HEK293 (cell line): ENCODE measurements around the gene MAML3.

Experiments
- CTCF ChIA-PET: fragments of 350-600 bp; formaldehyde crosslinking; extraction: SDS; loops from one replicate; lab custom pipeline; 2021; ENCODE audit warnings: antibody characterized with exemption; lab: Yijun Ruan, JAX
- POLR2A ChIA-PET: fragments of 300-600 bp; formaldehyde crosslinking; extraction: SDS; loops from one replicate; lab custom pipeline; 2020; ENCODE audit warnings: antibody characterized with exemption, inconsistent platforms; lab: Yijun Ruan, JAX
- H3K27ac ChIP-seq: fragments of 200-500 bp; sonication (Bioruptor generic); 2 replicates; pipeline ENCODE4 v1.5.1; 2014; ENCODE audit warnings: low read depth, low read length, control low read depth, inconsistent platforms; ENCODE audit errors: extremely low read depth
- H3K36me3 ChIP-seq, 2 experiments: fragments of 200-500 bp in 1 of 2; sonication (Bioruptor generic) in 1 of 2; 1 replicate in 1 of 2; 2 replicates in 1 of 2; pipeline ENCODE4 v1.5.1; 2014 to 2017; ENCODE audit warnings: inconsistent platforms in 2 of 2, low read length in 2 of 2; ENCODE audit not compliant: control insufficient read depth in 2 of 2, insufficient read depth in 1 of 2
- H3K4me1 ChIP-seq: fragments of 200-500 bp; sonication (Bioruptor generic); 2 replicates; pipeline ENCODE4 v1.5.1; 2014; ENCODE audit warnings: mild to moderate bottlenecking, low read length, inconsistent platforms; ENCODE audit not compliant: control insufficient read depth, insufficient read depth
- H3K4me3 ChIP-seq: 2 replicates; pipeline ENCODE4 v1.5.1; 2011; ENCODE audit warnings: low read depth, mild to moderate bottlenecking, control low read depth, low read length, moderate library complexity
- H3K9me3 ChIP-seq: fragments of 200-500 bp; sonication (Bioruptor generic); 2 replicates; pipeline ENCODE4 v1.5.1; 2014; ENCODE audit warnings: low read depth, low read length, inconsistent platforms; ENCODE audit not compliant: control insufficient read depth, insufficient read depth
- EGR2 ChIP-seq: fragments of 450-650 bp; formaldehyde crosslinking; IDR thresholded peaks from 2 replicates; pipeline ENCODE4 v1.5.1; 2016; ENCODE audit warnings: low read depth, missing biosample characterization, missing genetic modification characterization
- MYNN ChIP-seq: fragments of 450-650 bp; formaldehyde crosslinking; IDR thresholded peaks from 2 replicates; pipeline ENCODE4 v1.5.1; 2016; ENCODE audit warnings: missing biosample characterization, missing genetic modification characterization, borderline replicate concordance
- OSR2 ChIP-seq: fragments of 450-650 bp; formaldehyde crosslinking; IDR thresholded peaks from 2 replicates; pipeline ENCODE4 v1.5.1; 2016; ENCODE audit warnings: missing biosample characterization, missing genetic modification characterization
- ZFP69B ChIP-seq: fragments of 450-650 bp; formaldehyde crosslinking; IDR thresholded peaks from 2 replicates; pipeline ENCODE4 v1.5.1; 2016; ENCODE audit warnings: missing biosample characterization, missing genetic modification characterization
- ZNF169 ChIP-seq: fragments of 450-650 bp; formaldehyde crosslinking; IDR thresholded peaks from 2 replicates; pipeline ENCODE4 v1.5.1; 2016; ENCODE audit warnings: missing biosample characterization, missing genetic modification characterization
- ZNF202 ChIP-seq: fragments of 450-650 bp; formaldehyde crosslinking; IDR thresholded peaks from 2 replicates; pipeline ENCODE4 v1.5.1; 2016; ENCODE audit warnings: missing biosample characterization, missing genetic modification characterization, borderline replicate concordance
- ZNF350 ChIP-seq: fragments of 450-650 bp; formaldehyde crosslinking; IDR thresholded peaks from 2 replicates; pipeline ENCODE4 v1.5.0; 2017; ENCODE audit warnings: missing biosample characterization, mild to moderate bottlenecking, missing genetic modification characterization
- ZNF521 ChIP-seq: fragments of 450-650 bp; formaldehyde crosslinking; IDR thresholded peaks from 2 replicates; pipeline ENCODE4 v1.5.1; 2017; ENCODE audit warnings: missing biosample characterization, mild to moderate bottlenecking, missing genetic modification characterization
- ZNF558 ChIP-seq: fragments of 450-650 bp; formaldehyde crosslinking; IDR thresholded peaks from 2 replicates; pipeline ENCODE4 v1.5.1; 2016; ENCODE audit warnings: missing biosample characterization, missing genetic modification characterization
- ZNF560 ChIP-seq: fragments of 450-650 bp; formaldehyde crosslinking; IDR thresholded peaks from 2 replicates; pipeline ENCODE4 v1.5.1; 2017; ENCODE audit warnings: missing biosample characterization, missing genetic modification characterization, borderline replicate concordance
- ZNF623 ChIP-seq: fragments of 450-650 bp; formaldehyde crosslinking; IDR thresholded peaks from 2 replicates; pipeline ENCODE4 v1.5.1; 2016; ENCODE audit warnings: missing biosample characterization, missing genetic modification characterization
- ZNF677 ChIP-seq: fragments of 450-650 bp; IDR thresholded peaks from 2 replicates; pipeline ENCODE4 v1.5.0; 2018; ENCODE audit warnings: missing biosample characterization, mild to moderate bottlenecking, missing genetic modification characterization, moderate library complexity
- ZNF701 ChIP-seq: fragments of 450-650 bp; formaldehyde crosslinking; IDR thresholded peaks from 2 replicates; pipeline ENCODE4 v1.5.1; 2016; ENCODE audit warnings: missing biosample characterization, missing genetic modification characterization
- ZNF830 ChIP-seq: fragments of 450-650 bp; IDR thresholded peaks from 2 replicates; pipeline ENCODE4 v1.5.0; 2018; ENCODE audit warnings: missing biosample characterization, missing genetic modification characterization, low read depth, mild to moderate bottlenecking, moderate library complexity
- TF ChIP-seq, protein P1 (sequence below): fragments of 450-650 bp; formaldehyde crosslinking; IDR thresholded peaks from 2 replicates; pipeline ENCODE4 v1.5.1; 2016; ENCODE audit warnings: missing biosample characterization, missing genetic modification characterization
- TF ChIP-seq, protein P2 (sequence below): fragments of 450-650 bp; formaldehyde crosslinking; conservative IDR thresholded peaks from 2 replicates; pipeline ENCODE4 v1.5.1; 2016; ENCODE audit warnings: low read depth, missing biosample characterization, missing genetic modification characterization
- TF ChIP-seq, protein P3 (sequence below): fragments of 450-650 bp; formaldehyde crosslinking; IDR thresholded peaks from 2 replicates; pipeline ENCODE4 v1.5.1; 2016; ENCODE audit warnings: missing biosample characterization, missing genetic modification characterization

Gene MAML3

DNA sequence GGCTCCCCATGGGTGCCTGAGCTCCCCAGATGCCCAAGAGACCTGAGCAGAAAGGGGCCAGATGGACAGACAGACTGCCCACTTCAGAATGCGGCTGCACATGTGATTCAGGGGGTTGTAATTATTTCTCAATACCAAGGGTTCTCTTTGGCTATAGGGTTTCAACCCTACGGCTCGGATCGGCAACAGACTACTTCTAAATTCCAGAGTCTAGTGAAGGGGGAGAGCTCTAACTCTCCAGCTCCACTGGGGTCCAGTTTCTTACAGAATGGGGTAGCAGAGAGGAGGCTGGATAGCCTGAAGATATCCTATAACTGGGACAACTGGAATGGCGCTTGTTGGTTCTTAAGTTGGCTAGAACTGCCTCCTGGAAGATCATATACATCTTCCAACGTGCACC is 352.1 kb downstream of the MAML3 start (continued):
- TF ChIP-seq, protein P1, sequence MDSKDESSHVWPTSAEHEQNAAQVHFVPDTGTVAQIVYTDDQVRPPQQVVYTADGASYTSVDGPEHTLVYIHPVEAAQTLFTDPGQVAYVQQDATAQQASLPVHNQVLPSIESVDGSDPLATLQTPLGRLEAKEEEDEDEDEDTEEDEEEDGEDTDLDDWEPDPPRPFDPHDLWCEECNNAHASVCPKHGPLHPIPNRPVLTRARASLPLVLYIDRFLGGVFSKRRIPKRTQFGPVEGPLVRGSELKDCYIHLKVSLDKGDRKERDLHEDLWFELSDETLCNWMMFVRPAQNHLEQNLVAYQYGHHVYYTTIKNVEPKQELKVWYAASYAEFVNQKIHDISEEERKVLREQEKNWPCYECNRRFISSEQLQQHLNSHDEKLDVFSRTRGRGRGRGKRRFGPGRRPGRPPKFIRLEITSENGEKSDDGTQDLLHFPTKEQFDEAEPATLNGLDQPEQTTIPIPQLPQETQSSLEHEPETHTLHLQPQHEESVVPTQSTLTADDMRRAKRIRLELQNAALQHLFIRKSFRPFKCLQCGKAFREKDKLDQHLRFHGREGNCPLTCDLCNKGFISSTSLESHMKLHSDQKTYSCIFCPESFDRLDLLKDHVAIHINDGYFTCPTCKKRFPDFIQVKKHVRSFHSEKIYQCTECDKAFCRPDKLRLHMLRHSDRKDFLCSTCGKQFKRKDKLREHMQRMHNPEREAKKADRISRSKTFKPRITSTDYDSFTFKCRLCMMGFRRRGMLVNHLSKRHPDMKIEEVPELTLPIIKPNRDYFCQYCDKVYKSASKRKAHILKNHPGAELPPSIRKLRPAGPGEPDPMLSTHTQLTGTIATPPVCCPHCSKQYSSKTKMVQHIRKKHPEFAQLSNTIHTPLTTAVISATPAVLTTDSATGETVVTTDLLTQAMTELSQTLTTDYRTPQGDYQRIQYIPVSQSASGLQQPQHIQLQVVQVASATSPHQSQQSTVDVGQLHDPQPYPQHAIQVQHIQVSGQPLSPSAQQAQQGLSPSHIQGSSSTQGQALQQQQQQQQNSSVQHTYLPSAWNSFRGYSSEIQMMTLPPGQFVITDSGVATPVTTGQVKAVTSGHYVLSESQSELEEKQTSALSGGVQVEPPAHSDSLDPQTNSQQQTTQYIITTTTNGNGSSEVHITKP: no peak
- TF ChIP-seq ZNF677 (tag by site-specific recombination): no peak
- TF ChIP-seq EGR2: no peak
- TF ChIP-seq ZFP69B (tag by site-specific recombination): no peak
- no peak for TF ChIP-seq ZNF521
- TF ChIP-seq ZNF830: no peak
- TF ChIP-seq, protein P2, sequence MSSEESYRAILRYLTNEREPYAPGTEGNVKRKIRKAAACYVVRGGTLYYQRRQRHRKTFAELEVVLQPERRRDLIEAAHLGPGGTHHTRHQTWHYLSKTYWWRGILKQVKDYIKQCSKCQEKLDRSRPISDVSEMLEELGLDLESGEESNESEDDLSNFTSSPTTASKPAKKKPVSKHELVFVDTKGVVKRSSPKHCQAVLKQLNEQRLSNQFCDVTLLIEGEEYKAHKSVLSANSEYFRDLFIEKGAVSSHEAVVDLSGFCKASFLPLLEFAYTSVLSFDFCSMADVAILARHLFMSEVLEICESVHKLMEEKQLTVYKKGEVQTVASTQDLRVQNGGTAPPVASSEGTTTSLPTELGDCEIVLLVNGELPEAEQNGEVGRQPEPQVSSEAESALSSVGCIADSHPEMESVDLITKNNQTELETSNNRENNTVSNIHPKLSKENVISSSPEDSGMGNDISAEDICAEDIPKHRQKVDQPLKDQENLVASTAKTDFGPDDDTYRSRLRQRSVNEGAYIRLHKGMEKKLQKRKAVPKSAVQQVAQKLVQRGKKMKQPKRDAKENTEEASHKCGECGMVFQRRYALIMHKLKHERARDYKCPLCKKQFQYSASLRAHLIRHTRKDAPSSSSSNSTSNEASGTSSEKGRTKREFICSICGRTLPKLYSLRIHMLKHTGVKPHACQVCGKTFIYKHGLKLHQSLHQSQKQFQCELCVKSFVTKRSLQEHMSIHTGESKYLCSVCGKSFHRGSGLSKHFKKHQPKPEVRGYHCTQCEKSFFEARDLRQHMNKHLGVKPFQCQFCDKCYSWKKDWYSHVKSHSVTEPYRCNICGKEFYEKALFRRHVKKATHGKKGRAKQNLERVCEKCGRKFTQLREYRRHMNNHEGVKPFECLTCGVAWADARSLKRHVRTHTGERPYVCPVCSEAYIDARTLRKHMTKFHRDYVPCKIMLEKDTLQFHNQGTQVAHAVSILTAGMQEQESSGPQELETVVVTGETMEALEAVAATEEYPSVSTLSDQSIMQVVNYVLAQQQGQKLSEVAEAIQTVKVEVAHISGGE (tag by site-specific recombination): no peak

DNA sequence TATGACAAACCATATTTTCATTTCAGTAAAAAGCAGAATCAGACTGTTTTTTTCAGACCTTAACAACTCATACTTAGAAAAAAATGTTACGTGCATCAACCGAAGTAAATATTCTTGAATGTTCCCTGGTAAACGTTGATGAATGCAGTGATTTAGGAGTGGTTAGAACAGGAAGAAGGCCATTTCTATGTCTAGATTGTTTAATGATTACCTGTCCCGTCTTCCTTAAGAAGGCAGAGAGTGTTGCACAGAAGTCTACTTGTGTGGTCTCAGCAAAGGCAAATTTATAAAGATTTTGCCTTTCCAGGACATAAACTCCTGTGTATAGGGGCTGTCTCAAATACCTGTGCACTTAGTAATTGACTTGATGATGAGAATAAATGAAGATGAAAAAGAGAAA is 353.9 kb downstream of the MAML3 start:
- H3K9me3 ChIP-seq: no peaks in the 10 kb centered on the region
- TF ChIP-seq ZNF169 (no peak), MYNN (tag by site-specific recombination) (no peak), ZNF830 (no peak), OSR2 (no peak), ZNF350 (tag by site-specific recombination) (no peak), ZNF560 (tag by site-specific recombination) (no peak)
- TF ChIP-seq, protein P3, sequence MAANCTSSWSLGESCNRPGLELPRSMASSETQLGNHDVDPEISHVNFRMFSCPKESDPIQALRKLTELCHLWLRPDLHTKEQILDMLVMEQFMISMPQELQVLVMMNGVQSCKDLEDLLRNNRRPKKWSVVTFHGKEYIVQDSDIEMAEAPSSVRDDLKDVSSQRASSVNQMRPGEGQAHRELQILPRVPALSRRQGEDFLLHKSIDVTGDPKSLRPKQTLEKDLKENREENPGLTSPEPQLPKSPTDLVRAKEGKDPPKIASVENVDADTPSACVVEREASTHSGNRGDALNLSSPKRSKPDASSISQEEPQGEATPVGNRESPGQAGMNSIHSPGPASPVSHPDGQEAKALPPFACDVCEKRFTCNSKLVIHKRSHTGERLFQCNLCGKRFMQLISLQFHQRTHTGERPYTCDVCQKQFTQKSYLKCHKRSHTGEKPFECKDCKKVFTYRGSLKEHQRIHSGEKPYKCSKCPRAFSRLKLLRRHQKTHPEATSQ (tag by site-specific recombination): no peak
- ChIA-PET POLR2A (no interaction called here), CTCF (interaction anchor here (0.6 kb wide), 1 partner anchor 44 kb away, joined by 3 read pairs; no protein-coding TSS in a partner anchor)
- no peak overlapping the region for H3K27ac ChIP-seq
- H3K4me1 ChIP-seq: no peaks in the 10 kb centered on the region
- no peak overlapping the region for H3K4me3 ChIP-seq
- no peaks in the 10 kb centered on the region for H3K36me3 ChIP-seq

DNA sequence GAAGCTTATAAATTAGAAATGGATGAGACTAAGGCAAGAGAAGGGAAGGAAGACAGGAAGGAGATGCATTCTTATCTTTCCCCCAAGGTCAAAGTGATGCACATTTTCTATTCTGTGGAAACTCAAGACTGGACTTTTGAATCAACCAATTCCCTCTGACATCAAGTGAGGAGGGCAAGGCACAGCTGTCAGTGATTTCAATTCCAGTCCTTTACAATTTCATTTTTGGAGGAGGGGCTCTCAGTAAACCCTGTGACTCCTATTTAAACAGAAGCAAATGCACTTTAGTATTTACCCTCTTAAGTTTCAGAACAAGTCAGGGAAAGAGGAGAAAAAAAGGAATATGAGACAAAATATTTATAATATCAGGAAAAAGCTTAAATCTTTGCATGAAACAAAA is 354.4 kb downstream of the MAML3 start:
- CTCF ChIA-PET: no interaction called here
- no peaks in the 10 kb centered on the region for H3K4me1 ChIP-seq
- no peaks in the 10 kb centered on the region for H3K36me3 ChIP-seq
- no peak for TF ChIP-seq ZNF558
- TF ChIP-seq ZNF701: no peak
- TF ChIP-seq ZNF202: no peak
- no peak for TF ChIP-seq ZNF623
- TF ChIP-seq, all 188 proteins: peak for 0
- H3K4me3 ChIP-seq: no peak overlapping the region
- no peak overlapping the region for H3K27ac ChIP-seq
- POLR2A ChIA-PET: no interaction called here
- no peaks in the 10 kb centered on the region for H3K9me3 ChIP-seq
